ENCODE results near the gene ADAMTSL1.

- no peak for TF ChIP-seq CTCF (IDR thresholded peaks at IDR 0.05)
- TF ChIP-seq POLR2AphosphoS5 (IDR thresholded peaks at IDR 0.05): no peak
Measured at GRCh38 chr9:18798508-18799290, 324.7 kb downstream of the ADAMTSL1 start.

All from suprapubic skin (tissue), 3 donors.